HG03520 (cell line): ENCODE results near the gene PHACTR3.

Source experiments
- ATAC-seq: cut with Tn5 transposase; IDR thresholded peaks from one replicate; pipeline ENCODE4 v1.9.1; 2021; ENCODE audit warnings: mild to moderate bottlenecking, moderate library complexity; ENCODE audit not compliant: unreplicated experiment

The PHACTR3 gene

GRCh38 chr20:59668926-59669850 is 64.8 kb downstream of the PHACTR3 start:
- ATAC-seq, result no peak

- ATAC-seq, result no peak
Observed at GRCh38 chr20:59670786-59671492, 66.6 kb downstream of the PHACTR3 start.

- no peak for ATAC-seq
Observed at GRCh38 chr20:59671661-59672471, 67.5 kb downstream of the PHACTR3 start.

- ATAC-seq, result no peak
Observed at GRCh38 chr20:59672576-59672975, 68.2 kb downstream of the PHACTR3 start.

- no peak for ATAC-seq
Observed at GRCh38 chr20:59673288-59673997, 69.1 kb downstream of the PHACTR3 start.

GRCh38 chr20:59673998-59674445 is 69.7 kb downstream of the PHACTR3 start:
- ATAC-seq, result no peak

- no peak for ATAC-seq
Observed at GRCh38 chr20:59676126-59676850, 71.9 kb downstream of the PHACTR3 start.

- no peak for ATAC-seq
Observed at GRCh38 chr20:59676851-59677182, 72.5 kb downstream of the PHACTR3 start.

- no peak for ATAC-seq
Observed at GRCh38 chr20:59677586-59677985, 73.2 kb downstream of the PHACTR3 start.

- no peak for ATAC-seq
Observed at GRCh38 chr20:59678288-59678687, 73.9 kb downstream of the PHACTR3 start.

- ATAC-seq, result no peak
Observed at GRCh38 chr20:59678951-59679350, 74.6 kb downstream of the PHACTR3 start.

- ATAC-seq, result no peak
Observed at GRCh38 chr20:59680148-59680650, 75.9 kb downstream of the PHACTR3 start.

GRCh38 chr20:59680852-59681251 is 76.5 kb downstream of the PHACTR3 start:
- no peak for ATAC-seq

GRCh38 chr20:59682603-59683002 is 78.3 kb downstream of the PHACTR3 start:
- no peak for ATAC-seq

- ATAC-seq, result no peak
Observed at GRCh38 chr20:59683181-59683580, 78.8 kb downstream of the PHACTR3 start.

- ATAC-seq, result no peak
Observed at GRCh38 chr20:59684685-59685242, 80.4 kb downstream of the PHACTR3 start.

GRCh38 chr20:59686404-59687346 is 82.3 kb downstream of the PHACTR3 start:
- ATAC-seq, result no peak

- ATAC-seq, result no peak
Observed at GRCh38 chr20:59688356-59688755, 84.0 kb downstream of the PHACTR3 start.
